ENCODE measurements around the gene TMED1. TPM values are rescaled to one million over a fixed set of nuclear protein-coding genes. Genes with fewer than 3 reads are reported as not detected.

Gene TMED1
- total and polyA plus RNA-seq, 12 donors: 25.9 to 88.6 (median 33.5) TPM

GRCh38 chr19:10835089-10835753 is 791 bp downstream of the TMED1 start:
- DNase-seq (no peak), ATAC-seq (peak in 1 of 8 donors; percentile 0)
- H3K27me3 ChIP-seq: no peaks in the 10 kb centered on the region
- WGBS, 2 donors: 53% methylated on average over 32 of the region's 32 CpGs
- intact Hi-C loops (cut with DNase I): loop anchor here in 1 of 10 donors (2.0 kb wide), 1 partner anchor 116 kb away; the partner anchor contains the start of gene DNM2
- H3K4me3 ChIP-seq: peak overlapping the region in 9 of 10 donors; percentile 6 to 86 (median 75)
- TF ChIP-seq CTCF (IDR thresholded peaks at IDR 0.05): no peak
- peak overlapping the region; percentile 54 to 99 (median 98) for H3K27ac ChIP-seq
- peaks cover 0 to 16% (median 5%) of the 10 kb centered on the region in 9 donors for H3K4me1 ChIP-seq
- H3K9me3 ChIP-seq: peaks cover 0 to 20% (median 6%) of the 10 kb centered on the region in 11 donors
- H3K36me3 ChIP-seq: peaks cover 0 to 51% (median 21%) of the 10 kb centered on the region in 9 donors

- Histone ChIP-seq H3K27ac (no peak overlapping the region), H3K4me1 (peaks cover 0 to 16% (median 5%) of the 10 kb centered on the region in 9 donors), H3K36me3 (peaks cover 0 to 74% (median 41%) of the 10 kb centered on the region in 9 donors), H3K9me3 (peaks cover 0 to 9% (median 6%) of the 10 kb centered on the region in 11 donors), H3K4me3 (no peak overlapping the region), H3K27me3 (no peaks in the 10 kb centered on the region)
- DNase-seq (no peak), ATAC-seq (no peak)
- WGBS, 2 donors: 80 to 81% methylated on average over 20 of the region's 20 CpGs
- intact Hi-C loops (cut with DNase I): no loop called here
- no peak for TF ChIP-seq CTCF (IDR thresholded peaks at IDR 0.05)
Observed at GRCh38 chr19:10832939-10833296, 3.1 kb downstream of the TMED1 start.

- ATAC-seq (no peak), DNase-seq (no peak)
- WGBS, 2 donors: 74 to 79% methylated on average over 28 of the region's 28 CpGs
- intact Hi-C loops (cut with DNase I): no loop called here
- Histone ChIP-seq H3K36me3 (peaks cover 0 to 80% (median 43%) of the 10 kb centered on the region in 9 donors), H3K4me3 (no peak overlapping the region), H3K27ac (no peak overlapping the region), H3K9me3 (peaks cover 0 to 8% (median 6%) of the 10 kb centered on the region in 11 donors), H3K4me1 (peaks cover 0 to 16% (median 5%) of the 10 kb centered on the region in 9 donors), H3K27me3 (no peaks in the 10 kb centered on the region)
- no peak for TF ChIP-seq CTCF (IDR thresholded peaks at IDR 0.05)
Observed at GRCh38 chr19:10831987-10832938, 3.7 kb downstream of the TMED1 start.
